Measurements from ENCODE around the gene GATM.

GATM gene

GRCh38 chr15:45378149-45378912 is at the start of gene GATM:
Gene GATM (minus strand): TSS chr15:45378544. CDS start chr15:45378453, 91 bp downstream.
- peak; percentile 89 for DNase-seq (ENCODE audit: low spot score)

DNA sequence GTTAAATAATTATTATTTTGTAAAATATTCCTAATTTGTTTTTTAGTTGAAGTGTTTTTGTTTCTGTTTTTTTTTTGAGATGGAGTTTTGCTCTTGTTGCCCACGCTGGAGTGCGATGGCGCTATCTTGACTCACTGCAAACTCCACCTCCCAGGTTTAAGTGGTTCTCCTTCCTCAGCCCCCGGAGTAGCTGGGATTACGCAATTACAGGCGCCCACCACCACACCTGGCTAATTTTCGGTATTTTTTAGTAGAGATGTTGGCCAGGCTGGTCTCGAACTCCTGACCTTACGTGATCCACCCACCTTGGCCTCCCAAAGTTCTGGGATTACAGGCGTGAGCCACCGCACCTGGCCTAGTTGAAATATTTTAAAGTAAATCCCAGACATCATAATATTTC is 48.7 kb upstream of the GATM start:
- DNase-seq (ENCODE audit: low spot score) = no peak

DNA sequence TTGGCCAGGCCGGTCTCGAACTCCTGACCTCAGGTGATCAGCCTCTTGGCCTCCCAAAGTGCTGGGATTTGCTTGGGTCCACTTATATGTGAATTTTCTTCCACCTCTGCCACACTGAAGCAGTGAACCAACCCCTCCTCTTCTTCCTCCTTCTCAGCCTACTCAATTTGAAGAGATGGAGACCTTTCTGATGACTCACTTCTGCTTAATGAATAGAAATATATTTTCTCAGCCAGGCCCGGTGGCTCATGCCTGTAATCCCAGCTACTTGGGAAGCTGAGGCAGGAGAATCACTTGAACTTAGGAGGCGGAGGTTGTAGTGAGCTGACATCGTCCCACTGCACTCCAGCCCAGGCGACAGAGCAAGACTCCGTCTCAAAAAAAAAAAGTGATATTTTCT is 46.8 kb upstream of the GATM start:
- DNase-seq (ENCODE audit: low spot score) = no peak

DNA sequence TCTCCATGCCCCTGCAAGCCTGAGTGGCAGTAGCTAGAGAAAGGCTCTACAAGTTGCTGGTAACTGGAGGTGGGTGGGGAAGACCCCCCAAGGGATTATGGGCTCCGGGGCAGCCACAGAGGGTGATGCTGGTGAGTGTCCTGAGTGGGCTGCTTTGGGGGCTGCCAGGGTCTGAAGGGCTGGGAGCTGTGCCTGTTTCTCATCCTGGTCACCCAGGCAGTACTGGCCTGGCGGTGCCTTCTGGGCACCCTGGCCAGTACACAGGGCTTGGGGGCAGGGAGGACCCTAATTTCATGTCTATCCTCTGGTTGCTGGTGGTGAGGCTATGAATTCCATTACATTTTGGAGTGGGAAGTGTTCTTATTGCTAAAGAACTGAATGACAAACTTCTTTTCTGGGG is 46.1 kb upstream of the GATM start:
- no peak for DNase-seq (ENCODE audit: low spot score)

DNA sequence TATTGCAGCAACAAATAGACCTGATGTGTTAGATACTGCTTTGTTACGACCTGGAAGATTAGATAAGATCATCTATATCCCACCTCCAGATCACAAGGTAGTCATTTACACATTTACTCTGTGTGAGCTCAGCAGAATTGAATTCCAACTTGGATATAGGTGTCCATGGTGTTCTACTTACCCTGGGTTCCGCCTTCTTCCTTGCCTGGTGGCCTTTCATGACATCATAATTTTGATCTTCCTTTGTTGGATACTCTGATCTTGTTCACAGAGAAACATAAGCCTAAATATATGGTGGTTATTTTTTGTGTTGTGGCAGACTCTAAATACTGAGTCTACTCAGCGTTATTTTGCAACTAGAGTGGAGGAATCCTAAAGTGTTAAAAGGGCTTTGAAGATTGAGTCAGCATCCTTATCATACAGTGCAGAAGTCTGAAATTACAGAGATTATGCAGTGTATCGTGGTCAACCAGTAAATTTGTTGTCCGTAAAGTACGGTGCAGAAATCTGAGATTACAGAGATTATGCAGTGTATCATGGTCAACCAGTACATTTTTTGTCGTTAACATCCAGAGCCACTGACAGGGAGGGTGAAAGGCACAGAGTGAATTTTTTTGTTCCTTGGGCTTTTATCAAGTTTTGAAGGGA is 39.1 kb upstream of the GATM start:
- no peak for DNase-seq (ENCODE audit: low spot score)

DNA sequence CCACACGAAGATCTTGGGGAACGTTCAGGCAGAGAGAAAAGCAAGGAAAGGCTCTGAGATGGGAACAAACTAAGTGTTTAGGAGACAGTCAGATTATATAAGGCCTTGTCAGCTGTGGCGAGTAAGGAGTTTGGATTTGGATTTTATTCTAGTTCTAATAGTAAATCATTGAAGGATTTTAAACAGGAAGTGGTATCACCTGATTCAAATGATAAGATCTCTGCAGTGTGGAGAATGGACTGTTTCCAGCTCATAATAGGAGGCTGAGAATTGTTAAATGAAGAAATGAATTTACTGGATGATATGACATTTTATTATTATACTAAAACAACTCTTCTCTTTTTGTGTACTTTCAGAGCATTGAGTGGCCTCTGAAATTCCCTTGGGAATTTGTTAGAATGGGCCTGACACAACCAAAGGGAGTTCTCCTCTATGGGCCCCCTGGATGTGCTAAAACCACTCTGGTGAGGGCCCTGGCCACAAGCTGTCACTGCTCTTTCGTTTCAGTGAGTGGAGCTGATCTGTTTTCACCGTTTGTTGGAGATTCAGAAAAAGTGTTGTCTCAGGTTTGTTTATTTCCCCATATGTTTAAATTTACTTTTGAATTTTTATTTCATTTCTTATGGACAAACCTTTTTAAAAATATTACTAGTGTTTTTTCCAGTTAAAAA is 36.0 kb upstream of the GATM start:
- DNase-seq (ENCODE audit: low spot score) = no peak

- no peak for DNase-seq (ENCODE audit: low spot score)
Measured at GRCh38 chr15:45409596-45409995, 31.3 kb upstream of the GATM start.

- no peak for DNase-seq (ENCODE audit: low spot score)
Measured at GRCh38 chr15:45407786-45408185, 29.4 kb upstream of the GATM start.

DNA sequence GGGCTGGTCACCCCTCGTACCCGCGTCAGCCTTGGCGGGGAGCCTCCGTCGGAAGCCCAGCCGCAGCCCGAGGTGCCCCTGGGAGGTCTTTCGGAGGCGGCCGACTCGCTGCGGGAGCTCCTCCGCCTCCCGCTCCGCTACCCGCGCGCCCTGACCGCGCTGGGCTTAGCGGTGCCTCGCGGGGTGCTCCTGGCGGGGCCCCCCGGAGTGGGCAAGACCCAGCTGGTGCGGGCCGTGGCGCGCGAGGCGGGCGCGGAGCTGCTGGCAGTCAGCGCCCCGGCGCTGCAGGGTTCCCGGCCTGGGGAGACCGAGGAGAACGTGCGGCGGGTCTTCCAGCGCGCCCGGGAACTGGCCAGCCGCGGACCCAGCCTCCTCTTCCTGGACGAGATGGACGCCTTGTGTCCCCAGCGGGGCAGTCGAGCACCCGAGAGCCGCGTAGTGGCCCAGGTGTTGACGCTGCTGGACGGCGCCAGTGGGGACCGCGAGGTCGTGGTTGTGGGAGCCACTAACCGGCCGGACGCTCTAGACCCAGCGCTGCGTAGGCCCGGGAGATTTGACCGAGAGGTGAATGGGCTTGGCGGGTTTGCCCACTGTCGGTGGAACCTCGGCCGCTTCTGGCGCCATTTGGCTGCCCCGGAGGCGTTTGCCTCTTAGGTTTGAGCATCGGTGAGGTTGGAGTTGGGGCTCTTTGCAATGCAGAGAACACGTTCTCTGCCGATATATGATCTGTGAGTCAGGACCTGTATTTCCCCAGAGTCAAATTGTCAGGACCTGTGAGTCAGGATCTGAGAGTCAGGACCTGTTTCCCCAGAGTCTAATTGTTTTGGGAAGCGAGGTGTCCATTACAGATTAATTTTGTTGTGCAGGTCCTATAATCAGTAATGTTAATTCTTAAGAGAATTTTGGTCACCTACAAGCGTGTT is 24.9 kb upstream of the GATM start:
- no peak for DNase-seq (ENCODE audit: low spot score)

DNA sequence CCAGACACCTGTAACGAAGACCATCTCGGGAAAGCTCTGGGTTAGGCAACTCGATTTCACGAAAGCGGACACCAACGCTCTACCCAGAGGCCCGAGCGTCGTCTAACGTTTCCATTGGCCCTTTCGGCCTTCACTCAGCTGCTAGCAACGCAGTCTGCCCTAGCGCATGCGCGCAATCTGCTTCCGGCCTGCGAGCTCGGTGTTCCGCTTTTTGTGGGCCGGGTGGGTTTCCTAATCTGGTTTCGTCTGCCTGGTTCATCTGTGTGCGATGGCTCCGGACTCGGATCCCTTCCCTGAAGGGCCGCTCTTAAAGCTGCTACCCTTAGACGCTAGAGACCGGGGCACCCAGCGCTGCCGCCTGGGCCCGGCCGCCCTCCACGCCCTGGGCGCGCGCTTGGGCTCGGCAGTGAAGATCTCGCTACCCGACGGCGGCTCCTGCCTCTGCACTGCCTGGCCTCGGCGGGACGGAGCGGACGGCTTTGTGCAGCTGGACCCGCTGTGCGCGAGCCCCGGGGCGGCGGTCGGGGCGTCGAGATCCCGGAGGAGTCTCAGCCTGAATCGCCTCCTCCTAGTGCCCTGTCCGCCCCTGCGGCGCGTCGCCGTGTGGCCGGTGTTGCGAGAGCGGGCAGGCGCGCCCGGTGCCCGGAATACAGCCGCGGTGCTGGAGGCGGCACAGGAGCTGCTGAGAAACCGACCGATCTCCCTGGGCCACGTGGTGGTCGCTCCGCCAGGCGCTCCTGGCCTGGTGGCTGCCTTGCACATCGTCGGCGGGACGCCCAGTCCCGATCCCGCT is 24.0 kb upstream of the GATM start:
- peak; percentile 98 for DNase-seq (ENCODE audit: low spot score)

GRCh38 chr15:45401665-45402161 is 23.4 kb upstream of the GATM start:
- DNase-seq (ENCODE audit: low spot score) = no peak

- DNase-seq (ENCODE audit: low spot score) = peak; percentile 91
Measured at GRCh38 chr15:45399381-45400212, 21.3 kb upstream of the GATM start.

DNA sequence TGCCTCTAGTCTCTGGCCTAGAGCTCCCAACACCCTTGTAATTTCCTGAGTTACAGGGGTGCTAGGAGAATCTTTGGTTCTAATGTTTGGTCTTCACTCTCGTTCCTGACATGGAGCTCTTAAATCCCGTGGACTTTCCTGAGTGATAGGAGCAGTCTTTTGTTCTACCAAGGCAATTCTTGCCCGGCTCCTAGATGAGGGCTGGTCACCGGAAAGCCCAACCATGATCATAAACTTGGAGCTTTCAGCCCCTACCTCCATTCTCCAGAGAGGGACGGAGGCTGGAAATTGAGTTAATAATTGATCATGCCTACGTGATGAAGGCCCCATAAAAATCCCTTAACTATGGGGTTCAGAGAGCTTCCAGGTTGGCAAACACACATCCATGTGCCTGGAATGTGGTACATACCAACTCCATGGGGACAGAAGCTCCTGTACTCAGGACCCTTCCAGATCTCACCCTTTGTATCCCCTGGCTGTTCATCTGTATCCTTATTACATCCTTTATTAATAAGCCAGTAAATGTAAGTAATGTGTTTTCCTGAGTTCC is 18.8 kb upstream of the GATM start:
- DNase-seq (ENCODE audit: low spot score) = no peak

- peak; percentile 22 for DNase-seq (ENCODE audit: low spot score)
Measured at GRCh38 chr15:45395943-45396342, 17.6 kb upstream of the GATM start.

DNA sequence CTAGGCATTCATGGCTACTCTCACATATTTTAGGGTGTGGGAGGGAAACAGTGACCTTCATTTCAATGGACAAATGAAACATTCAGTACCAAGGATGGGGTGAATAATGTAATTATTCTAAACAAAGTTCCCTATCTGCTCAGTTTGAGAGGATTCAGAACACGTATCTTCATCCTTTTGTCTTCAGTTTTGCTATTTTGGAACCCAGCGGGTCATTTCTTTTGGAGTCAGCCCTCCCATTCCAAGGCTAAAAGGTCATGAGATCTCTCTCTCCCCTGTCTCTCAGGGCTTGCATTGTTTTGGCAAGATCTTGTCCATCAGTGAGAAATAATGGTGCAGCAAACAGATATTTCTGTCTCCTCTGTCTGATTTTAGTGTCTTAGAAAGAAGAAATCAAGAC is 16.3 kb upstream of the GATM start:
- peak; percentile 87 for DNase-seq (ENCODE audit: low spot score)

DNA sequence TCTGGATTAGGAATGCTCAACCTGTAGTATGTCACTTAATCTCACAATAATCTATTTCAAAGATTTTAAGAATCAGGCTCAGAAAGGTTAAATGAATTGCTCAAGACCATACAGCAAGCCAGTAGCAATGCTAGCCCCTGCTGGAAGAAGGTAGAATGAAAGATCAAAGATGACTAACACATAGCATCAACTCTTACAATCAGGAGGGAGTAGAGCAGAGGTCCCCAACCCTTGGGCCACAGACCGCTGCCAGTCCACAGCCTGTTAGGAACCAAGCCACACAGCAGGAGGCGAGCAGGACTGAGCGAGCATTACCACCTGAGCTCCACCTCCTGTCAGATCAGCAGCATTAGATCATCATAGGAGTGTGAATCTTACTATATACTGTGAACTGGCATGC is 15.5 kb upstream of the GATM start:
- peak; percentile 57 for DNase-seq (ENCODE audit: low spot score)

- no peak for DNase-seq (ENCODE audit: low spot score)
Measured at GRCh38 chr15:45392584-45392855, 14.2 kb upstream of the GATM start.

GRCh38 chr15:45391746-45392583 is 13.6 kb upstream of the GATM start:
- peak; percentile 84 for DNase-seq (ENCODE audit: low spot score)

DNA sequence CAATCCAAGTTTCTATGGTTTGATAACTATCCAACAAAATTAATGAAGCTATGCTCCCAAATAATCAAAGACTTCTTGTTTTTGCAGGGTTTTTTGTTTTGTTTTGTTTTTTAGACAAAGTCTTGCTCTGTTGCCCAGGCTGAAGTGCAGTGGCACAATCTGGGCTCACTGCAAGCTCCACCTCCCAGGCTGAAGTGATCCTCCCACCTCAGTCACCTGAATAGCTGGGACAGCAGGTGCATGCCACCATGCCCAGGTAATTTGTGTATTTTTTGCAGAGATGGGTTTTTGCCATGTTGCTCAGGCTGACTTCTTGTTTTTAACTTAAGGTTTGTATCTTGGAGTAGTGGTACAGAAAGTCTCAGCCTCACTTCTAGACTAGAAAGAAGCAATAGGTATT is 11.0 kb upstream of the GATM start:
- DNase-seq (ENCODE audit: low spot score) = no peak
